ENCODE results near the gene PLA2G15.

PLA2G15 gene

GRCh38 chr16:68252383-68252782 is 7.2 kb downstream of the PLA2G15 start:
- no peak for DNase-seq (ENCODE audit: low read depth in 2 of 2)

- no peak for DNase-seq (ENCODE audit: low read depth in 2 of 2)
Observed at GRCh38 chr16:68253721-68254120, 8.5 kb downstream of the PLA2G15 start.

GRCh38 chr16:68255712-68256111 is 10.5 kb downstream of the PLA2G15 start:
- DNase-seq (ENCODE audit: low read depth in 2 of 2) = no peak

GRCh38 chr16:68257251-68257905 is 12.2 kb downstream of the PLA2G15 start:
- no peak for DNase-seq (ENCODE audit: low read depth in 2 of 2)

- DNase-seq (ENCODE audit: low read depth in 2 of 2) = no peak
Observed at GRCh38 chr16:68257906-68258800, 13.0 kb downstream of the PLA2G15 start.

- DNase-seq (ENCODE audit: low read depth in 2 of 2) = no peak
Observed at GRCh38 chr16:68259007-68259825, 14.0 kb downstream of the PLA2G15 start.

GRCh38 chr16:68263559-68264127 is 18.5 kb downstream of the PLA2G15 start:
- no peak for DNase-seq (ENCODE audit: low read depth in 2 of 2)

- peak; percentile 79 to 87 for DNase-seq (ENCODE audit: low read depth in 2 of 2)
Observed at GRCh38 chr16:68264128-68265077, 19.2 kb downstream of the PLA2G15 start, which contains the start of gene SLC7A6. SLC7A6 (plus strand) TSS chr16:68264526; CDS start chr16:68274727, 10,201 bp downstream.

GRCh38 chr16:68265078-68265920 is 20.1 kb downstream of the PLA2G15 start:
- peak in 1 of 2 donors; percentile 31 for DNase-seq (ENCODE audit: low read depth in 2 of 2)

- DNase-seq (ENCODE audit: low read depth in 2 of 2) = no peak
Observed at GRCh38 chr16:68267612-68268405, 22.6 kb downstream of the PLA2G15 start.

- DNase-seq (ENCODE audit: low read depth in 2 of 2) = no peak
Observed at GRCh38 chr16:68269793-68270192, 24.6 kb downstream of the PLA2G15 start.

GRCh38 chr16:68270353-68270752 is 25.2 kb downstream of the PLA2G15 start:
- DNase-seq (ENCODE audit: low read depth in 2 of 2) = no peak

- DNase-seq (ENCODE audit: low read depth in 2 of 2) = no peak
Observed at GRCh38 chr16:68272507-68273209, 27.5 kb downstream of the PLA2G15 start.

- DNase-seq (ENCODE audit: low read depth in 2 of 2) = no peak
Observed at GRCh38 chr16:68273459-68273858, 28.3 kb downstream of the PLA2G15 start.

GRCh38 chr16:68273896-68274295 is 28.7 kb downstream of the PLA2G15 start:
- DNase-seq (ENCODE audit: low read depth in 2 of 2) = no peak

GRCh38 chr16:68274441-68274840 is 29.3 kb downstream of the PLA2G15 start:
- DNase-seq (ENCODE audit: low read depth in 2 of 2) = no peak

GRCh38 chr16:68275611-68276191 is 30.5 kb downstream of the PLA2G15 start:
- DNase-seq (ENCODE audit: low read depth in 2 of 2) = no peak

- DNase-seq (ENCODE audit: low read depth in 2 of 2) = no peak
Observed at GRCh38 chr16:68276223-68276622, 31.1 kb downstream of the PLA2G15 start.
